HG03103 (cell line): ENCODE results near the gene MYH11.
A peak's percentile ranks its signal among the peaks of the same experiment; 100 is the strongest.

Experiments used
- ATAC-seq: cut with Tn5 transposase; IDR thresholded peaks from one replicate; pipeline ENCODE4 v1.9.1; 2021; ENCODE audit warnings: low read depth; ENCODE audit not compliant: unreplicated experiment

MYH11 gene

DNA sequence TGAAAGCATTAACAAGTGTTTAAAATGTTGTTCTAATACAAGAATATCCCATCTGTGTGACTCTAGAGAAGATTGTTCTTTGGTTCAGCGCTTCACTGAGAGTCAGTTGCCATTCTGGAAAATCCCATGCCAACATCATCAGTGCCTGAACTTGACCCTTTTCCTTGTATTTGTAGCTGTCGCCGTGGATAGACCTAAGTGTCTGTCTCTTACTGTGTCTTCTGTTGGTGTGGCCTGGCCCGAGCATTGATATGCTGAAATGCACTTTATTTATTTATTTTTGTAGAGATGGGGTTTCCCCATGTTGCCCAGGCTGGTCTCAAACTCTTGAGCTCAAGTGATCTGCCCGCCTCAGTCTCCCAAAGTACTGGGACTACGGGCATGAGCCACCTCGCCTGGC is 76.0 kb downstream of the MYH11 start:
- ATAC-seq: no peak

DNA sequence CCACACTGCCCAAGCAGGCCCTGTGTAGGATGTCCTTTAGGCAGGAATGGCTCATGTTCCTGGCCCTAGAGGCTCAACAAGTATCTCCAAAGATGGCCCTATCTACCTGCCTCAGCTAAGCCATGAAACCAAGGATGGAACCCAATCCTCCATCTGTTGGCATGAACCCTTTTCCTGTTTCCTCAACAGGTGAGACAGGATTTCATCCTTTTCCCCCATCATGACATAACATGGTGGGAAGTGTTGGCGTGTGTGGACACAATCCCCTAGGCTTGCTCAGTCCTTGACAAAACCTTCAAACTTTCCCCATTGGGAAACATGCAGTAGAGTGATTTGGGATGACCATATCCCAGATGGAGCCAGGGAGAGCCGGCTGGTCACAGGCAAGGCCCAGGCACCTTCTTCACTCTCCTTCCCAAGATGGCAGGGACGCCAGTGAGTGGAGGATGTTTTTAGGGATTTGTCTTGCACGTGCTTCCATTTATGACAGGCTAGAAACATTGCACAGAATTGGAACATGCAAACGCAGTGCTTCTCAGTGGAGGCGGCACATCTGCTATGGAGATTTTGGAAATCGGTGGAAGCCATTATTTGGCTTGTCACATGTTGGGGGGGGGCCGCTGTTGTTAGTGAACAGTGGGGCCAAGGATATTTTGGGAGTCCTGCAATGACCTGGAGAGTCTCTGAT is 77.0 kb downstream of the MYH11 start:
- ATAC-seq: no peak

DNA sequence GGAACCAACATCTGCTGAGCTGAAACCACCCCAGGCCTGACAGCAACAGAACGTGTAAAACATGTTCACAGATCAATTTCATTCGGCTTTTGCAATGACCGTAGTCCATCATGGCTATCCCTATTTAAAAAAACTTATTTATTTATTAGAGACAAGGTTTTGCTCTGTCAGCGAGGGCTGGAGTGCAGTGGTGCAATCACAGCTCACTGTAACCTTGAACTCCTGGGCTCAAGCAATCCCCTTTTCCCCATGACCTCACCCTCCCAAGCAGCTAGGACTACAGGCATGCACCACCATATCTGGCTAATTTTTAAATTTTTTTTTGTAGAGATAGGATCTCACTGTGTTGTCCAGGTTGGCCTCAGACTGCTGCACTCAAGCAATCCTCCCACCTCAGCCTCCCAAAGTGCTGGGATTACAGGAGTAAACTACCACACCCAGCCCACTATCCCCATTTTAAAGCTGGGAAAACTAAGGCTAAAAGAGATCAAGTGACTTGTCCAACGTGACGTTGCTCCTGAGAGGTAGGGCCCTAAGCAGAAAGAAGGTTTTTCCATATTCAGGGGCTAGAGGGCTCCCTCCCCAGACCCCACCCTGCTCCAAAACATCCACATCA is 77.7 kb downstream of the MYH11 start:
- no peak for ATAC-seq

DNA sequence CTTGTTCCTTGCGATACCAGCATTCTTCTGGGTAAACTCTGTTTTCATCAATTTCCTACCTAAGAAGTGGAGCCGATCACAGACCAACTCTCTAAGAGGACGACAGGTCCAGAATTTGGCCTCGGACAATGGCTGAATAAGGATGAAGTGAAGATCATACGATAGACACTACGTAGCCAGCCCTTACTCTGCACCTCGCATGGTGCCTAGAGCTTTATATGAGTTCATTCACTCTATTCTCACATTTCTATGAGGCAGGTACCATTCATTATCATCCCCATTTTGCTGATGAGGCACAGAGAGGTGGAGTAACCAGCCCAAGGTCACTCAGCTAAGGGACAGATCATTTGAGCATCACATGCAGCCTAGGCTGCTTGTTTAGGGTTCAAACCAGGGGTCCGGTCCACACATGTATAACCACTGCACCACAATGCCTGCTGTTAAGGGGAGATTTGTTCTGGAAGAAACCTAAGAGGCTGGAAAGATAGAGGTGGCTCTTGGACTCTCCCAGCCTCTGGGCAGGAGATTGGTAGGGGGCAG is 78.6 kb downstream of the MYH11 start:
- ATAC-seq: no peak

- ATAC-seq: no peak
Measured at GRCh38 chr16:15777533-15778203, 79.2 kb downstream of the MYH11 start.

DNA sequence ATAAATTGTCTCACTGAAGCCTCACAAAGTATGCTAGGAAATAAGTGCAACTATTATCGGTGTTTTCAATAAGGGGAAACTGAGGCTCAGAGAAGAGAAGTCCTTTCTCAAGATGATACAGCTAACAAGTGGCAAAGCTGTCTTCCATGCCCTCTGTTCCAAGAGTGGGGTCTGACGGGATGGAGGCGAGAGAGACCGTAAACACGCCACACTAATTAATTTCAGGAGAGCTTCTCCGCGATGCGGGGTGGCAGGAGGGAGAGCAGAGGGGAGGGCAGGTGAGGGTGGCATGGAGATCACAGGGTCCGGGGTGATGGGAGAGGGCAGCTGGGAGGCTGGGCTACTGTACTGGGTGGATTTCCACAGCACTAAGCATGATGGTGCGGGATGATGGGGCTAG is 80.3 kb downstream of the MYH11 start:
- no peak for ATAC-seq

- no peak for ATAC-seq
Measured at GRCh38 chr16:15775663-15776304, 81.0 kb downstream of the MYH11 start.

DNA sequence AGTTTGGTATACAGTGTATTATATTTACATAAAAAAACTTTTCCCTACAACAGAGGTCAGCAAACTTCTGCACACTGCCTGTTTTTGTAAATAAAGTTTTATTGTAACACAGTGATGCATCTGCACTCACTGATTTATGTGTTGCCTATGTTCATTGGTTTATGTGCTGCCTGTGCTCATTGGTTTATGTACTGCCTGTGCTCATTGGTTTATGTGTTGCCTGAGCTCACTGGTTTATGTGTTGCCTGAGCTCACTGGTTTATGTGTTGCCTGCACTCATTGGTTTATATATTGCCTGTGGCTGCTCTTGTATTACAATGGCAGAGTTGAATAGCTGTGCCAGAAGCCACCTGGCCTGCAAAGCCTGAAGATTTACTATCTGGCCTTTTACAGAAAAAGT is 81.6 kb downstream of the MYH11 start:
- no peak for ATAC-seq

- no peak for ATAC-seq
Measured at GRCh38 chr16:15773968-15774367, 82.9 kb downstream of the MYH11 start.

GRCh38 chr16:15772579-15773293 is 84.1 kb downstream of the MYH11 start:
- no peak for ATAC-seq

DNA sequence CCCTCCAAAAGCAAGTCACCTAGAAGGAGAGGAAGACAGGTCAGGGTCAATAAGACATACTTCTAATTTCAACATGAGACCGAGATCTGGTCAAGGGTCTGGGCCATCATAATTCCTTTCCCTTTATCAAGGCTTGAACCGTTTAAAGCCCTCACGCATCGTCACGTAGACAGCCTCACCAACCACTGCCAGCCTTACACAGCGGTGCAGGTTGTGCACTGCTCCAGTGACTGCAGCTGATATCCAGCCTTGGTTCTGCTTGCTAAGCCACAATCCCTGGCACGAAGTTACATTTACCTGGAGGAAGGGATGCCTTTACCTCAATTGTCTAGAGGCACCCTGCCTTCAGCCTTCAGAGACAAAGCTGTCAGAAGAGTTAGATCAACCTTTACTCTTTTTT is 85.1 kb downstream of the MYH11 start:
- ATAC-seq: no peak

DNA sequence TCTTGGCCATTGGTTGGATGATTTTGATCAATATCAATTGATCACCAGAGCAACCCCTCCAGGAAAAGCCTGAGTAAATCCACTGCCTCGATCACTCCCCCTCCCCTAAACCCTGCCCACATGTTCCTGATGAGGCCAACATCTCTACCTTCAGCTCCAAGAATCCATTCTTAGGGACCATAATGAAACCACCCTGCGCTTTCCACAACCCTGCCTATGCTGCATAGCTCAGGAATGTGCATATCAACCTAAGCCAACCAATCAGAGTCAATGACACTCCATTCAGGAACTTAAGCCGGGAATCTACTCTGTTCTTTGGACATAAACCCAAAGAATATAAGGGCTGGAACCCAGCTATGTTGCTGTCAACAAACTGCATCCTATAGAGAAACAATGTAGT is 86.3 kb downstream of the MYH11 start:
- no peak for ATAC-seq

- no peak for ATAC-seq
Measured at GRCh38 chr16:15770107-15770506, 86.7 kb downstream of the MYH11 start.

DNA sequence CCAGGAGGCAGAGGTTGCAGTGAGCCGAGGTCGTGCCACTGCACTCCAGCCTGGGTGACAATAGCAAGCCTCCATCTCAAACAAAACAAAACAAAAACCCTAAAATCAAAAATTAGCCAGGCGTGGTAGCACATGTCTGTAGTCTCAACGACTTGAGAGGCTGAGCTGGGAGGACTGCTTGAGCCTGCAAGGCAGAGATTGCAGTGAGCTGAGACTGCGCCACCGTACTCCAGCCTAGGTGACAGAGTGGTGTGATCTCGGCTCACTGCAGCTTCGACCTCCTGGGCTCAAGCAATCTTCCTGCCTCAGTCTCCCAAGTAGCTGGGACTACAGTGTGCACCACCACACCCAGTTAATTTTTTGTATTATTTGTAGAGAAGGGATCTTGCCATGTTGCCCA is 87.6 kb downstream of the MYH11 start:
- ATAC-seq: no peak

DNA sequence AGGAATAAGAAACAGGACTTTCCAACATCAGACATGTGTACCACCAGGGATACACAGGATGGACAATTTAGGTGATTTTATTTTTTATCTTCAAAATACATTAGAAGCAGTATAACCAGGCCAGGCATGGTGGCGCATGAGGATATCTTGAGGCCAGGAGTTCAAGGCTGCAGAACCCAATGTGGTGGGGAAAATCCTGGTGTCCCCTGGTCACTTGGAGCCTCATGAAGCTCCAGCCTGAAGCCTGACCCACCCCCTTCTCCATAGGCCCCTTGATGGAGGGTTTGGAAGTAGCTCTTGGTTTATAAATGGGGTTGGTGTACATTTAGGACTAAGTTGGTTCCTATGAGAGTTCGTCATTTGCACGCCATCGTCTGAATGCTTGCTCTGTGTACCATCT is 88.6 kb downstream of the MYH11 start:
- ATAC-seq: no peak

DNA sequence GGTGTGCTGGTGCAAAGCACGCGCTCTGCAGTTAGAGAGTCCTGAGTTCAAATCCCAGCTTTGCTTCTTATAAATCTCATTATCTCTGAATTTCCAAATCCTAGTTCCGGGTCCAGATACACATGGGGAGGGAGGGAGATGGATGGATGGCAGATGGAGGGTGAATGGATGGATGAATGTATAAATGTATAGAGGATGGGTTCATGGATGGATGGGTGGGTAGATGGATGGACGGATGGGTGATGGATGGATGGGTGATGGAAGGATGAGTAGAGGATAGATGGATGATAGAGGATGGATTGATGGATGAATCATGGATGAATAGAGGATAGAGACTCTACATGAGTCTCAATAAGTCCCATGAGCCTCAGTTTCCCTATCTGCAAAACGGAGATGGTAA is 89.9 kb downstream of the MYH11 start:
- no peak for ATAC-seq

- ATAC-seq: peak; percentile 63
Measured at GRCh38 chr16:15765880-15766279, 90.9 kb downstream of the MYH11 start.

DNA sequence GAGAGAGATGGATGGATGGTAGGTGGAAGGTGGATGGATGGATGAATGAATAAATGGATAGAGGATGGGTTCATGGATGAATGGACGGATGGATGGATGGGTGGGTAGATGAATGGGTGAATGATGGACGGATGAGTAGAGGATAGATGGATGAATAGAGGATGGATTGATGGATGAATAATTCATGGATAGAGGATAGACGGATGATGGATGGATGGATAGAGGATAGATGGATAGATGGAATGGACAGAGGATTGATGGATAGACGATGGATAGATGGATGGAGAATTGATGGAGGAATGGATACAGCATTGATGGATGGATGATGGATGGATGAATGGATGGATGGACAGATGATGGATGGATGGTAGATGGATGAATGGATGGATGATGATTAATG is 91.7 kb downstream of the MYH11 start:
- no peak for ATAC-seq

DNA sequence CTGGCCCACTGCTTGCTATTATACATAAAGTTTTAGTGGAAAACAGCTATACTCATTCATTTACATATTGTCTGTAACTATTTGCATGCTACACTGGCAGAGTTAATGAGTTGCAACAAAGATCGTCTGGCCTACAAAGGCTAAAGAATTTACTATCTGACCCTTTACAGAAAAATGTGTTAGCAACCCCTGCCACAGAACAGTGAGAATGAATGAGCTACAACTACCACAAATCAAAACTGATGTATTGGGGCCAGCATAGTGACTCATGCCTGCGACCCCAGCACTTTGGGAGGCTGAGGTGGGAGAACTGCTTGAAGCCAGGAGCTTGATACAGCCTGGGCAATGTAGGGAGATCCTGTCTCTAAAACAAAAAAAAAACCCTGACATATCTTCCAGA is 92.7 kb downstream of the MYH11 start:
- no peak for ATAC-seq

DNA sequence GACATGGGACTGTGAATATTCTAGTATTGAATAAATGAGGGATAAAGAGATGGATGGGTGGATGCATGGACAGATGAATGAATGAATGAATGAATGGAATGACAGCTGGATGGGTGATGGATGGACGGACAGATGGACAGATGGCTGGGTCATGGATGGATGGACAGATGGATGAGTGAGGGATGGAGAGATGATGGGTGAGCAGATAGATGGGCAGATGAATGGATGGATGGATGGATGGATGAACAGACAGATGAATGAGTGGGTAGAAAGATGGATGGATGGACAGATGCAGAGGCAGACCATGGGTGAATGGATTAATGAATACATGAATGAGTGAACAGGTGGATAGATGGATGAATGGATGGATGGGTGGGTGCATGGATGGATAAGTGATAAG is 96.7 kb downstream of the MYH11 start:
- ATAC-seq: no peak

GRCh38 chr16:15759070-15759469 is 97.8 kb downstream of the MYH11 start:
- no peak for ATAC-seq
